ENCODE data around the gene LRRC61.
"Not testable (repeated sequence)": the region's sequence is repeated elsewhere in the genome, so short reads cannot be mapped to it uniquely, and the experiment has no call there.

Gene LRRC61, protein sequence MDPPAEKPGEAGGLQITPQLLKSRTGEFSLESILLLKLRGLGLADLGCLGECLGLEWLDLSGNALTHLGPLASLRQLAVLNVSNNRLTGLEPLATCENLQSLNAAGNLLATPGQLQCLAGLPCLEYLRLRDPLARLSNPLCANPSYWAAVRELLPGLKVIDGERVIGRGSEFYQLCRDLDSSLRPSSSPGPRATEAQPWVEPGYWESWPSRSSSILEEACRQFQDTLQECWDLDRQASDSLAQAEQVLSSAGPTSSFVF

DNA sequence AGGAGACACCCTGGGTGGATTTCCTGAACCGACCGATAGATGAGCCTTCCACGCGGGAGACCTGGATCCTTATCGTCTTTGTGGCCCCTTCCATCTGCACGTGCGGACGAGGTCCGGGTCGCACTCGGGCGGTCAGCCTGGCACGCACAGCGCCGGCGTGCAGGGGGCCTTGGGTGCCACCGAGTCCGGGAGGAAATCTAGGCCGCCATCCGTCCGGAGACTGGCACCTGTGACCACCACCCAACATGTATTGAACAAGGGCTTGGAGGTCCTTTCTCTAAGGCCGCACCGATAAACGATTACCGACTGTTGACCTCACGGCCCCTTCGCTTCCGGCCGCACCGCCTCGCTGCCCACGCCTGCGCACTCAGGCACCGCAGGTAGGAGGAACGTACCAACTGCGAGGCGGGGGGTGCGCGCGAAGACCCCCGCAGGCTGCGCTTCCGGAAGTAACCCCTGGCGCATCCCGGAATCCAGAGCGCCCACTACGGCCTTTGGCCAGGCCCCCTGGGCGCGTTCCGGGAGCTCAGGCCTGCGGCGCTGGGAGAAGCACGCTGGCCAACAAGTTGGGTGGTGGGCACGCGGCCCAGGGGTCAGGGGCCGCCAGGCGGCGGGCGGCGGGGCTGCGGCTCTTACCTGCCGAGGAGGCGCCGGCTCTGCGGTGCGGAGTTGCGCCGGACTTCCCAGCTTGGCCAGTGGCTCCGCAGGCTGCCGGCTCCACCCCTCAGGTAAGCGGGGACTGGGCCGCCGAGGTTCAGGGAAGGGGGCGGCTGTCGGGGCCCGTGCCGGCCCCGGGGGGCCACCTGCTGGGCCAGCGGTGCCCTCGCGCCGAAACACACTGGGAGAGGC, at the start of gene LRRC61, which contains the start of gene ACTR3C:
Gene LRRC61, plus strand, starts transcription at position 523 of the 849 bp plus-strand sequence. CDS start 13,507 bp downstream, outside the sequence.
Gene ACTR3C, minus strand, starts transcription at position 713 of the 849 bp plus-strand sequence. CDS start 28,249 bp downstream, outside the sequence.
- DNase-seq, result peak; percentile 74

DNA sequence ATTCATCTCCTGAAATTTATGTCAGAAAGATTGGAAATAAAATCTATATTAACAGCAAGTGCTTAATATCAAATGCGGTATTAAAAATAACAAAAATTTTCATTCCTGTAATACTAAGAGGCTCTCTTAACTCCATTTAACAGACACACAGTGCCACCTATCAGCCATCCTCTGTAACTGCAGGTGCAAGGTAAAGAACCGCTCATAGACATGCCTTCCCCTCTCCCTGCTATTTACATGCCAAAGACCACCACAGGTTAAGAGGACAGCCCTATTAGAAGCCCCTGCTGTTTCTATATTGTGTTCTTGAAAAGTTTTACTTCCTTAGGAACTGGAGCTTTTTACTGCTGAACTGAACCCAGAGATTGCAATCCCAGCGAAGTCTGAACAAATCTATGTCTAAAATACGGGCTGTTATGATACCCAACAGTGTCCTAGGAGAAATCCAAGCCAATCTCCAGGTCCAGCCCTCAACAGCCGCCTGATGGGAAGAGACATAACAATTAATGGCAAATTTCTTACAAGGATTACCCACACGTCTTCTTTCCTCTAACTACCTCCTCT, 46.9 kb upstream of the LRRC61 start:
- peak; percentile 51 for DNase-seq

DNA sequence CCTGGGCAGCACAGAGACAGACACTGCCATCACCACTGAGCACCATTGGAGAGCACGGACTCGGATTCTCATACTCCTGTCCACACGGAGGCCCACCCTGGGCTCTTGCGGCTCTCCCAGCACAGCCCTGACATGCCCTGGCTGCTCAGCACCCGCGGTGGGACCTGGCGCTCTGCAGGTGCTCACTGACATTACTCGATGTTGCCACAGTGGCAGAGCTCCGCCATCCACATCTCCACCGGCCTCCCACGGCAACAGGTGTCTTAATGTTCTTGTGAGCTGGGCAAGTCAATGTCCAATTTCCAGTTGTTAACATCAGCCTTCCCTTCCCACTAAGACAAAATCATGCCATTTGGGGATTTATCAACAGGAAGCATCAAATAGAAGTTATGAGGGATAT, 44.8 kb upstream of the LRRC61 start:
- DNase-seq, result peak; percentile 3

DNA sequence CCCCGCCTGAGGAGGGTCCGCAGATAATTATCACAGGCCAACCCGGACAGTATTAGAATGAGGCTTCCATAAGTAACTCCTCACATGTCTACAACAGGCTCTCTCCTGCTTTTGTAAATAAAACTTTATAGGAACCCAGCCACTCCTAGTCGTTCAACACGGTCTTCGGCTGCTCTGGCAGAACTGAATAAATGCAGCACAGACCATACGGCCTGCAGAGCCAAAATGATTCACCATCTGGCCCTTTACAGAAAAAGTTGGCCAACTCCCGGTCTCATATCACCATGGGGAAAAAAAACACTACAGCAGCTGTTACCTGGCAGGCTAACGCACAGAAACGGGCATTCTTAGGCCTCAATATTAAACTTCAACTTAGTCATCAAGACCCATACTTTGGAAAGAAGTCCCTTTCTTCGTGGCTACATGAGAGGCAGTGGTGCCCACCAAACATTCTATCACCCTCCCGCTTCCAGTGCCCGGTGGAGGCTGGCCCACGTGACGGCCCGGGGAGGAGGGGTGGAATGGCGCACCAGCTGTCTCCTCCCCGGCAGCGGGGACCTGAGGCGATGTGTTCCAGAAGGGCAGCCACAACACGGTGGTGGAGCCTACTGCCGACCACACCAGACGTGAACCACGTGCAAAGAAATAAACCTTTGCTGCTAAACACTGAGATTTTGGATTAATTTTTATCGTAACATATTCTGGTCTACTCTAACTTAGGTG, 41.3 kb upstream of the LRRC61 start:
- DNase-seq, result not testable (repeated sequence)

DNA sequence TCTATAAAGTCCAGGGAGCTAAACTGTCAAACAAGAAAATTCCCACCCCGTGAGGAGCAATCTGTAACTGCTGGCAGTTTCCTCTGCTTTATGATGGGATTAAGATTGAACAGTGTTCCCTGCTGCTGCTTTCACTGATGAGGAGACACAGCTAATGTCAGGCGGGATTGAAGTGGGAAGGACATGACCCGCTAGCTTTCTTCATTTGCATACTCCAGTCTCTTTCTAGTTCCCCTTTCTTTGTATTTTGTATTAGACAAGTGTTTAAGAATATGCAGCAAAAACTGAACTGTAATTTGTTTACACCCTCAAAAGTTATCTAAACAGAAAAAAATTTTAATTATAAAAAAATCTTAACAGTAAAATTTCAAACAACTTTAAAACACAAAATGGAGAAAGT, 40.0 kb upstream of the LRRC61 start:
- not testable (repeated sequence) for DNase-seq

DNA sequence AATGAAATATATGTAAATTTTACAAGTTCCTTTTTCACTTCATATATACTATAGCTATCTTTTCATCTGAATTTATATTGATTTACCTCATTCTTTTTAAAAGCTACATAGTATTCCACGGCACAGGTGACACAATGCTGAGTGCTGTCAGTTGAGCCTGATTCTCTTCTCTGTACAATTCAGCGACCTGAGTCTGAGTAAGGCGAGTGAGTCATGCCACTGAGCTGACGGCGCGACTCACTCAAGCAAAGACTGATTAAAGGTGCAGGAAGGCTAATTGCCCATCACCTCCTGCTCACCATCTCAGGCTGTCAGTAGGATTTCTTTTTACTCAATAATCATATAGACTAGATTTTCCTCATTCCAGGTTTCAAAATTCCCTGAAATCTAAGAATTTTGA, 39.5 kb upstream of the LRRC61 start:
- not testable (repeated sequence) for DNase-seq

DNA sequence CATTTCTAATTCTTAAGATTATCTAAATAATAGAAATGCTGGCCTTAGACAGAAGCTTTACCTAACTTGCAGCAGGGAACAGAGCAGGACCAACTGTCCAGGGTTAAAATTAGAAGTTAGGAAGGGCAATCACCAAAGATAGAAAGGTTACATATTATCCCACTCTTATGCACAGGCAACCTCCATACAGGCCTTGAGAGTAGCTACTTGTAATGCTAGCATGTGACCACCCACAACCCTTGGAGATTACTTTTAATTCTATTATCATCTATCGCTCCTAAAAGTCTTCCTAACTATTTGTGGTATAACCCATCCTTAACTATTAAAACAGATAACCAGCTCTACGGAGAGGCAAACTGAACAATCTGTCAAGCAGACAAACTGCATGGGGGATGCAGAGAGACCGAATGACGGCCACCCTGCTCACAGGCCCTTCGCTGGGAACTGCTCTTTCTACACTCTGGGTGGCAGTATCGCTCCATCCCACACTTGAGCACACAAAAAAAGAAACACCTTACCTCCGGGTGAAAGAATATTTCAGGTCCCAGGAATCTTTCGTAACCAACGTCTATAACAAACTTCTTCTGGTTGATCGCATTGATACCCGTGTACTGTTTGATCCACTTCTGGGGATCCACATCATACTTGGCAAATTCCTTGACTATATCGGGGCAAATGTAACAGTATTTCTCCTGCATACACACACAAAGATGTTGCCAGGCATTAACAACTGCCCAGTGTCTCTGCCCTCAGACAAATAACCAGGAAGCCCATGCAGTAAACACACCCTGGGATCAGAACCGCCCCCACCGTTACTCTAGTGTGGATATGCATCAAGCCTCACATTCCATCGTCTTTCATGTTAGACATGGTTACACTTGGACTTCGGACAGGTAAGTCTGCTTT, 37.1 kb upstream of the LRRC61 start:
- DNase-seq, result peak; percentile 34

DNA sequence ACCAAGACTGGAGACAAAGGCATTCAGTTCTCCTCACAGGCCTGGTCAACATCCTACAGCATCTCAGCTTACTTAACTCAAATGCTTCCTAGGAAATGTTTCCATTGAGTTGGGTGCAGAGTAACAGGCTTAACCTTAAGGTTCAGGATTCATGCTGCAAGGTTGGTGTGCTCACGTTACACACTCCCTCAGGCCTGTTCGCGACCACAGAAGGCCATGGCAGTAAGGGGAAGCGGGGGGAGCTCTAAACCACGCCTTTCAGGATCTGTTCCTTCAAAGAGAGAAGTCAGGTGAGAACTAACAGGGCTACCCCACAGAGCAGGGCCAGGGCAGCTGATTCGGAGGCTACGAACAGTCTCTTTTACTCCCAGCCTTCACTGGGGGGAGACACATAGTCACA, 35.3 kb upstream of the LRRC61 start:
- DNase-seq, result not testable (repeated sequence)

DNA sequence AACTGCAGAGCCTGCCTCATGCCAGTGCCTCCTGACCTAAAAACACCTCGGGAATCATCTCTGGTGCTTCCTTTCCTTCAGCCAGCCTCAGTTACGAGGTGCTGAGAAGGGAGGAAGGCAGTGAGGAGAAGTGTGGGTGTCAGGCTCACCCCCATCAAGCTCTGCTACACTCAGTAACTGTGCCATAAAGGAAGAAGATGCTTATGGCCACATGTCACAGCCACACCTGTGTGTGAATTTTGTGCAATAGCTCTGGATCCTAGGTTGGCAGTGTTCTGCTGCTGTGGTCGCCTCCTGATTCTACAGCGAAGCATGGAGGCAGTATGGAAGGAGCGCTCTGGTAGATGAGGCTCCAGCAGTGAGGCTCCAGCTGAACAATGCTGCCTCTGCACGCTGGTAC, 34.3 kb upstream of the LRRC61 start:
- not testable (repeated sequence) for DNase-seq

DNA sequence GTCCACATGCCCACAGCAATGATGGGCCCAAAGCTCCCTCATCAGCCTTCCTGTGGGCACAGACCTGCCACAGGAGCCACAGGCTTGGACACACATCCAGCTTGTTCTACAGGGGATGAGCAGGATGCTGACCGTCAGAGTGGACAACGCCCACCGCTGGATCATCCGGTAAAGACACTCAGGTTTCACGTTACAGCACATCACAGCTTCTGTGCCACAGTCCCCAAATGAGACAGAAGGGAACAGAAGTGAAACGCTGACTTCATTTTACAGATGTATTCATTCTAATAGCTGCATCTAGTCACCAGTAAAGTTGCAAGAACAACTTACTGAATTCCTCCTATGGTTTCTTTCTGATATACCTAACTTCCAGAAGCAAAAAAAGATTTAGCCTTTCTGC, 32.8 kb upstream of the LRRC61 start:
- not testable (repeated sequence) for DNase-seq

DNA sequence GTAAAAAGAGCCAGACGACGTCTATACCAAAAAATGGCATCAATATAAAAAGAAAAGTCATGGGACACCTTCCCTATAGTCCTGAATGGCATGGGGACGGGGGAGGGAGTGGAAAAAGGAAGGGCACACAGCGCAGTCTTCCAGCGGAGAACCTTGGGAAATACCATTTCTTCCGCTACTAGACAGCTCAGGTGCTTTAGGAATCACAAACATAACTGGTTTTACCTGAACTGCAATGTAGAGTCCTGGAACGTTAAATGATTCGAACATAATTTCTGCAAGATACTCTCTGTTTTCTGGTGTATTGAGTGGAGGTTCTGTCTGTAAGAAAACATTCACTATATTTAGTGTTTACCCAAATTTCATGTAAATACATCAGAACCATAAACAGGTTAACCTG, 28.1 kb upstream of the LRRC61 start:
- DNase-seq, result not testable (repeated sequence)

DNA sequence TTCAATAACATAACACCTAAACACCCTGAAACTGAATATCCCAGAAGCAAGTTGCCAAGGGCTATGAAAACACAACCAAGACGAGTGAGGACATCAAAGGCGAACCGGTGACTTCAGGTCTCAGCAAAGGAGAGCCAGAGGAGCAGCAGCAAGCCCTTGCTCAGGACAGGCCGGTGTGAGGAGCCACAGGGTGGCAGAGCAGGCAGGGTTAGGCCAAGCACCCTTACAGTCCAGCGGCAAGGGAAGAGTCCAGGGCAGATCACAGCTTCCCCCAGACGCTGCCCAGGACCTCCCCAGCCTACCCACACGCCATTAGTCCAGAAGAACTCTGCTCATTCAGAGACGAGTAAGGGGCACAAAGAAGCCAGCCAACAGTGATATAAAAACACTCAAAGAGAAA, 27.5 kb upstream of the LRRC61 start:
- DNase-seq, result not testable (repeated sequence)

DNA sequence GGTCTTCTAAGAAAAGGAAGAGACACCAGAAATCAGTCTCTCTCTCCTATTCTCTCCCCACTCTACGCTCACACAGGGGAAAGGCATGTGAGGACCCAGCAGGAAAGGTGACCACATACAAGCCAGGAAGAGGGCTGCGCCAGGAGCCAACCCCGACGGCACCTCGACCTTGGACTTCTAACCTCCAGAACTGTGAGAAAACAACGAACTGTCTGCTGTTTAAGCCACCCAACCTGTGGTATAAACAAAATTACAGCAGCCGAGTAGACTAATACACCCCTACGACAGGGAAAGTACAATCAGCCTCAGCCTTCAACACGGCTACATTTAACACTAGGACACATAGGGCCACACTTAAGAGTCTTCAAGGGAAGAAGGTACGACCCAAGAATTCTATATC, 26.4 kb upstream of the LRRC61 start:
- DNase-seq, result not testable (repeated sequence)

DNA sequence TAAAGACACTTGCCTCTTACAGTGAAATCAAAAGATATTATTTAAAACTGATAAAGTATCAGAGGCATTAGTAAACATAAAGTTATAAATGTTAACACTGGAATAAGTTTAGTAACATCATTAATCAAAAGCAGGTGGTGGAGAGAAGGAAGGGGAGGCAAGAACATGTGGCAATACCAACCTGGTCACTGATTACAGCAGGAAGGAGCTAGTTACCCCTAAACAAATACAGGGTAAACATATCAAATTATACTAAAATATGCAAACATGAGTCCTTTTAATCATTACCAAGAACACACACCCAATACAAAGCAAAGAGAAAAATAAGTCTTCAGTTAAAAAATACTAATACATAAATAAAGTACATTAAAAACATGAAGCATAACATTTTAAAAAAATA, 25.2 kb upstream of the LRRC61 start:
- not testable (repeated sequence) for DNase-seq

DNA sequence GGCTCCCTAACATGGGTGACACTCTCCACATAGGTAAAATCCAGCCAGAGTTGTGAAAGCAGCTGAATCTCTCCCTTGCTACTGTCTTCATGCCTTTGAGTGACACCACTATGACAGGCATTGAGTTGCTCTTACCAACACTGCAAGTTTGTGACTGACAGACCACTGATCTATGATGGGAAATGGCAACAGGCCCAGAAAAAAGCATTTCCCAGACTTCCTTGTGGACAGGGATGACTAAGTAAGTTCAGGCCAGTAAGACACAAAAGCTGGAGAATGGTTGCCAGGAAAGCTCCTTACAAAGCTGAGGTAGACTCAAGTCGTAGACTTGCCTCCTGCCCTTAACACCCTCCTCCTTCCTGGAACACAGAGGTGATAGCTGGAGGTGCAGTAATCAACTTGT, 20.2 kb upstream of the LRRC61 start:
- not testable (repeated sequence) for DNase-seq

DNA sequence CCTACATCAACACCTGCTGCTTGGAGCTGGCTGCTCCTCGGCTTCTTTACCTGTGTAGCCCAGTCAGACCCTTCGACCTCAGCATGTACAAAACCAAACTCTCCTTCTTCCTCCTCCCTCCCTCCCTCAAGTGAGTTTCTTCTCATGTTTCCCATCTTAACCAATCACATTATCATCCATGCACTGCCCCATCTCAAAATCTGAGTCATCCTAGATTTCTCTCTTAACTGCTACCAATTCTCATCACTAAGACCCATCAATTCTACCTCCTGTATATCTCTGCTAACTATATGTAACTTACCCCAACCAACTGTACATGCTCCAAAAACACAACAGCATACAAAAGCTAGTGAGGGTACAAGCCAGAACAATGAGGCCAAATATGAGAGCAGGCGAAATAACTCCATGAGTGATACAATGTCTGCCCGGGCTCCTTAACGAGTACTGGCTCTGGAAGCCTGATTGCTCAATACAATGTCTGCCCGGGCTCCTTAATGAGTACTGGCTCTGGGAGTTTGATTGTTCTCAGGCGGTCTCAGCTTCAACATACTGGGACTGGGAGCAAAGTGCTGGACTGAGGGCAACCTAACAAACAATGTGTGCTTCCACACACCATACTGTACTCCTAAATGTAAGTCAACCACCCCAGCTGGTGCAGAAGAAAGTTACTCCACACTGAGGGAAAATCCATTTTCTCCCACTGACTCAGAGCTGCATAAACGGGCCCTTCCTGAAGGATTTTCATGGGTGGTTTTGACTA, 18.5 kb upstream of the LRRC61 start:
- not testable (repeated sequence) for DNase-seq

DNA sequence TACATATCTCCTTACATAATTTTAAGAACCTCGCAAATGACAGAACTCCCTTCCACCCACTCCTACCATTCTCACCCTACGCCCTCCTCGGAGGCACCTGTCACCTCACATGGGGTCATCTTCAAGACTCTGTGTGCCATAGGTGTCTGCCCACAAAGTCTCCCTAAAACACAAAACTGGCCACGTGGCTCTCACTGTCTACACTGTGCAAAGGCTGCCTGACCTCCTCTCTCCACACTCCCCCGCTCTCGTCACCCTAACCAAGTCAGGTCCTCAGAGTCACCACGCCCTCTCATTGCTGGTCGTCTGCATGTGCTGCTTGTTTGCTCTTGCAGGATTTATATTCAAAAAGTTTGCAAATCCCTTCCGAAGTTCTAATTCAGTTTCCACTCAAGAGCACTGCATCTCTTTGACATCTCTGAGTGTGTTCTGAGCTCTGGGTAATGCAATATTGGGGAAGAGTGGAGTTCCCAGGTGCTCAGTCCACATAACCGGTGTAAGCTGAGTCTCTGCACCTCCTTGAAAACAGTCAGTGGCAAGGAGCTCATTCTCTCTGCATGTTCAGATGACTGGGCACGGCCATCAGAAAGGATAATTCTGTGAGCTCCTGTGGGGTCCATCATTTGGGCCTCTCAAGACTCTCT, 17.8 kb upstream of the LRRC61 start:
- DNase-seq, result not testable (repeated sequence)

DNA sequence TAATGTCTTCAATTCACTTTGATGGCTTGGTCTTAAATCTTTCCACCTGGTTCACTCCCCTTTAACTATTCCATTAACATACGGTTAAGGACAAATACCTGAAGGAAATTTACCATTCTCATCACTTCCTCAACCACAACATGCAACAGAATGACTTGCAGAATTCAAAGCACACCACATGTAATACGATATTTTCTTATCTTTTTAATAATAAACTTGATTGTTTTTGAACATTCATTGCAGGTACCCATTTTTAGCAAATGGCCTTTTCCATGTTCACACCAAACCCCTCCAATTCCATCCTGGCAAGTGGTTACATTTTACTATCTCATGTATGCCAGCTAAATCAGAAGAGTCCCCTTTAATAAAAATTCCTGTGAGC, 17.3 kb upstream of the LRRC61 start:
- DNase-seq, result not testable (repeated sequence)

DNA sequence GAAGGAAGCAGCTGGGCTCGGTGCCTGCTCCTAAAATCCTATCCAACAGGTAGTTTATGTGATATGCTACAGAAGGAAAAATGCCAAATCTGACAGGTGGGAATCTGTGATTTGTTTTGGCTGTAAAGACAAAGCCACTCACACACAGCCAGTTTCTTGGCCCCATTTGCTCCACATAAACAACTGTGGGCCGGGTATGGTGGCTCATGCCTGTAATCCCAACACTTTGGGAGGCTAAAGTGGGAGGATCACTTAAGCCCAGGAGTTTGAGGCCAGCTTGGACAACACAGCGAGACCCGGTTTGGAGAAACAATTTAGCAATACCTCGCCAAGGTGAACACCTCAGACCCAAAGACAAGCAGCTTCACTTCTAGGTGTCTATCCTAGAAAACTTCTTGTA, 16.8 kb upstream of the LRRC61 start:
- not testable (repeated sequence) for DNase-seq

DNA sequence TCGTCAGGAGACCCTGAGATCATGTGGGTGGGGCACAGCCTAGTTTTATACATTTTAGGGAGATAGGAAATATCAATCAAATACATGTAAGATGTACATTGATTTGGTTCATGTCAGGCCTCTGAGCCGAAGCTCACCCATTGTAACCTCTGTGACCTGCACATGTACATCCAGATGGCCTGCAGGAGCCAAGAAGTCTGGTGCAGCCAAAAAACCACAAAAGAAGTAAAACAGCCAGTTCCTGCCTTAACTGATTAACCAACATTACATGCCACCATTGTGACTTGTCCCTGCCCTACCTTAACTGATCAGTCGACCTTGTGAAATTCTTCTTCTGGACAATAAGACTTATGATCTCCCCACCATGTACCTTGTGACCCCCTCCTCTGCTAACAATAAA, 16.0 kb upstream of the LRRC61 start:
- no peak for DNase-seq

DNA sequence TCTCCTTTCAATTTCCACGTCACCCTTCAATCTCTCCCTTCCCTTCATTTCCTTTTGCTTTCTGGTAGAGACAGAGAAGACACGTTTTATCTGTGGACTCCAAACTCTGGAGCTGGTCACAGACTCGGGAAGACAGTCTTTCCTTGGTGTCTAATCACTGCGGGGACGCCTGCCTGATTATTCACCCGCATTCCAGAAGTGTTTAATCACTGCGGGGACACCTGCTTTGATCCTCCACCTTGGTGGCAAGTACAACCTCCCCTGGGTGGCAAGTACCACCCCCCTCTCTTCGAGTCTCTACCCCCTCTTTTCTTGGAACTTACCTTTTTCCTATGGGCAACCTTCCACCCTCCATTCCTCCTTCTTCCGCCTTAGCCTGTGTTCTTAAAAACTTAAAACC, 15.3 kb upstream of the LRRC61 start:
- no peak for DNase-seq
